ENCODE data around the gene ZNF324B. TPM values are rescaled to one million over a fixed set of nuclear protein-coding genes. Genes with fewer than 3 reads are reported as not detected.

ZNF324B gene
- total and polyA plus RNA-seq, 4 donors, result 0.53 to 4.9 (median 2.8) TPM

GRCh38 chr19:58475714-58476497, 24.5 kb downstream of the ZNF324B start, which contains the start of gene ZNF446:
TSS of gene ZNF446 (plus strand) at chr19:58476352. CDS start at chr19:58477219, 867 bp downstream.
- Histone ChIP-seq H3K4me1 (ENCODE audit: control insufficient read depth in 4 of 4, insufficient read depth in 4 of 4, low read length in 3 of 4) (peaks cover 5 to 21% (median 15%) of the 10 kb centered on the region in 4 donors), H3K27me3 (ENCODE audit: control insufficient read depth in 4 of 4, insufficient read depth in 4 of 4, low read length in 3 of 4) (no peaks in the 10 kb centered on the region), H3K36me3 (ENCODE audit: control insufficient read depth in 4 of 4, insufficient read depth in 3 of 4, low read depth in 1 of 4, low read length in 3 of 4) (peaks cover 0 to 20% (median 4%) of the 10 kb centered on the region in 4 donors), H3K4me3 (ENCODE audit: low read depth in 1 of 3, low read length in 3 of 3) (peak within 1 kb of the TSS; percentile 62 to 78 (median 62)), H3K9ac (ENCODE audit: low read depth in 1 of 2, low read length in 2 of 2) (peak within 1 kb of the TSS; percentile 8 to 61), H3K27ac (ENCODE audit: low read depth in 1 of 2, low read length in 2 of 2) (peak within 1 kb of the TSS; percentile 87 to 88), H3K9me3 (ENCODE audit: control insufficient read depth in 4 of 4, low read length in 3 of 4) (no peaks in the 10 kb centered on the region)
- TF ChIP-seq SP1 (IDR thresholded peaks at IDR 0.05), result peak; percentile 82
- no peak for TF ChIP-seq FOXA2 (IDR thresholded peaks at IDR 0.05)
- TF ChIP-seq GABPA (IDR thresholded peaks at IDR 0.05 in 1 of 2, conservative IDR thresholded peaks at IDR 0.05 in 1 of 2), result peak; percentile 40 to 87
- TF ChIP-seq REST (IDR thresholded peaks at IDR 0.05), result peak; percentile 33
- peak; percentile 15 to 77 for TF ChIP-seq EGR1 (IDR thresholded peaks at IDR 0.05; ENCODE audit: low read depth in 2 of 2)
- TF ChIP-seq NR2F2 (IDR thresholded peaks at IDR 0.05), result peak; percentile 97
- no peak for TF ChIP-seq MAX (IDR thresholded peaks at IDR 0.05)
- peak in 1 of 2 donors; percentile 26 for TF ChIP-seq RAD21 (IDR thresholded peaks at IDR 0.05)
- no peak for TF ChIP-seq ATF3 (IDR thresholded peaks at IDR 0.05)
- peak; percentile 61 for TF ChIP-seq YY1 (IDR thresholded peaks at IDR 0.05)
- TF ChIP-seq ZBTB33 (IDR thresholded peaks at IDR 0.05), result no peak
- peak; percentile 58 to 69 for TF ChIP-seq RXRA (IDR thresholded peaks at IDR 0.05)
- TF ChIP-seq TAF1 (conservative IDR thresholded peaks at IDR 0.05), result no peak
- WGBS, result under 1% methylated on average over 64 of the region's 64 CpGs
- peak; percentile 95 for DNase-seq (ENCODE audit: low spot score)

GRCh38 chr19:58476498-58477015, 25.1 kb downstream of the ZNF324B start:
- H3K27me3 ChIP-seq (ENCODE audit: control insufficient read depth in 4 of 4, insufficient read depth in 4 of 4, low read length in 3 of 4), result no peaks in the 10 kb centered on the region
- peak overlapping the region; percentile 62 to 78 (median 62) for H3K4me3 ChIP-seq (ENCODE audit: low read depth in 1 of 3, low read length in 3 of 3)
- peak overlapping the region; percentile 87 to 88 for H3K27ac ChIP-seq (ENCODE audit: low read depth in 1 of 2, low read length in 2 of 2)
- H3K9me3 ChIP-seq (ENCODE audit: control insufficient read depth in 4 of 4, low read length in 3 of 4), result no peaks in the 10 kb centered on the region
- peaks cover 0 to 22% (median 6%) of the 10 kb centered on the region in 4 donors for H3K36me3 ChIP-seq (ENCODE audit: control insufficient read depth in 4 of 4, insufficient read depth in 3 of 4, low read depth in 1 of 4, low read length in 3 of 4)
- WGBS, result 2% methylated on average over 27 of the region's 27 CpGs
- no peak for DNase-seq (ENCODE audit: low spot score)
- H3K9ac ChIP-seq (ENCODE audit: low read depth in 1 of 2, low read length in 2 of 2), result peak overlapping the region; percentile 8 to 57
- peaks cover 5 to 21% (median 15%) of the 10 kb centered on the region in 4 donors for H3K4me1 ChIP-seq (ENCODE audit: control insufficient read depth in 4 of 4, insufficient read depth in 4 of 4, low read length in 3 of 4)
- TF ChIP-seq RXRA (IDR thresholded peaks at IDR 0.05) (peak in 1 of 2 donors; percentile 41), HNF4A (conservative IDR thresholded peaks at IDR 0.05) (peak; percentile 19 to 44), EGR1 (IDR thresholded peaks at IDR 0.05; ENCODE audit: low read depth in 2 of 2) (no peak), HNF4G (IDR thresholded peaks at IDR 0.05) (no peak), REST (IDR thresholded peaks at IDR 0.05) (peak; percentile 50), FOXA1 (IDR thresholded peaks at IDR 0.05) (no peak), SP1 (IDR thresholded peaks at IDR 0.05) (peak; percentile 20), YY1 (IDR thresholded peaks at IDR 0.05) (no peak), GABPA (IDR thresholded peaks at IDR 0.05 in 1 of 2, conservative IDR thresholded peaks at IDR 0.05 in 1 of 2) (peak in 1 of 2 donors; percentile 33), ATF3 (IDR thresholded peaks at IDR 0.05) (no peak), JUND (IDR thresholded peaks at IDR 0.05) (no peak), NR2F2 (IDR thresholded peaks at IDR 0.05) (no peak), RAD21 (IDR thresholded peaks at IDR 0.05) (no peak), ZBTB33 (IDR thresholded peaks at IDR 0.05) (no peak)

Measured in liver (tissue), 9 donors.